Measurements from ENCODE around the gene GEMIN4. TPM values are rescaled to one million over a fixed set of nuclear protein-coding genes. Genes with fewer than 3 reads are reported as not detected.

Gene GEMIN4
- total and polyA plus RNA-seq, 2 of the 8 experiments (the other 6 are each of a cell fraction or from before 2014, with no cell fraction given): 32.1 to 51.9 TPM

GRCh38 chr17:801660-802059 is 49.6 kb upstream of the GEMIN4 start:
- no peak overlapping the region for H3K4me2 ChIP-seq (ENCODE audit: insufficient read depth in 1 of 2, low read depth in 2 of 2, low read length in 2 of 2)
- no peaks in the 10 kb centered on the region for H3K27me3 ChIP-seq (replicated peaks in 1 of 4; ENCODE audit: control insufficient read depth in 3 of 4, extremely low read depth in 1 of 4, insufficient read depth in 3 of 4, low read length in 3 of 4)
- FAIRE-seq (no peak), DNase-seq (ENCODE audit: low read depth in 1 of 2, low spot score in 2 of 2) (no peak)
- no peaks in the 10 kb centered on the region; the same call in 1 of the 2 replicates for H3K79me1 ChIP-seq (ENCODE audit: low read depth, low read length)
- H3K18ac ChIP-seq (ENCODE audit: extremely low read depth, low read length): no peak overlapping the region
- WGBS, 2 experiments (ENCODE audit: extremely low coverage in 1 of 2, insufficient coverage in 1 of 2, insufficient read length in 1 of 2, insufficient replicate concordance in 2 of 2, low coverage in 1 of 2, low lambda C conversion rate in 2 of 2, missing lambda C conversion rate in 1 of 2): 96% methylated on average over 6 of the region's 6 CpGs; no CpG with 5 or more reads in 1 of the 2 experiments
- no peak overlapping the region for H4K5ac ChIP-seq (ENCODE audit: insufficient read length, low read depth, low read length)
- H3K4ac ChIP-seq (replicated peaks; ENCODE audit: insufficient read length, low read depth, low read length): no peak overlapping the region
- H4K91ac ChIP-seq (replicated peaks; ENCODE audit: insufficient read length, low read length): no peak overlapping the region
- H3K27ac ChIP-seq (ENCODE audit: low read depth, low read length): no peak overlapping the region
- H3K9ac ChIP-seq (replicated peaks in 1 of 4; ENCODE audit: extremely low read depth in 1 of 4, low read depth in 3 of 4, low read length in 3 of 4): no peak overlapping the region
- H3K56ac ChIP-seq (replicated peaks; ENCODE audit: insufficient read length, low read depth, low read length): no peak overlapping the region
- POLR2A ChIA-PET (ENCODE audit: partially characterized antibody): interaction anchor here (0.6 to 2.4 kb wide), 2 partner anchors 13 to 184 kb away, joined by 3 to 8 read pairs; no protein-coding TSS in a partner anchor
- no peak overlapping the region for H3K23ac ChIP-seq (ENCODE audit: insufficient read length)
- no peak overlapping the region for H2AFZ ChIP-seq (ENCODE audit: low read length)
- no peak overlapping the region for H2BK5ac ChIP-seq (ENCODE audit: low read depth, low read length)
- H3K4me3 ChIP-seq (ENCODE audit: extremely low read depth in 1 of 4, insufficient read depth in 2 of 4, low read depth in 3 of 4, low read length in 4 of 4): no peak overlapping the region
- H2BK12ac ChIP-seq (ENCODE audit: low read depth, low read length): no peak overlapping the region
- peaks cover 0 to 6% (median 0%) of the 10 kb centered on the region in 4 experiments; a peak in 2 of 8 replicates for H3K36me3 ChIP-seq (ENCODE audit: control insufficient read depth in 2 of 4, insufficient read depth in 4 of 4, low read length in 3 of 4)
- no peaks in the 10 kb centered on the region for H3K9me3 ChIP-seq (ENCODE audit: insufficient read depth in 2 of 2, low read depth in 1 of 2, low read length in 1 of 2)
- no peaks in the 10 kb centered on the region for H3K23me2 ChIP-seq (ENCODE audit: low read depth, low read length)
- H2AK5ac ChIP-seq (ENCODE audit: low read depth, low read length): no peak overlapping the region
- H4K8ac ChIP-seq (ENCODE audit: extremely low read depth, insufficient read depth, low read length): no peak overlapping the region
- peaks cover 0 to 5% (median 4%) of the 10 kb centered on the region in 4 experiments; a peak in 3 of 7 replicates for H3K4me1 ChIP-seq (replicated peaks in 1 of 4; ENCODE audit: control insufficient read depth in 3 of 4, insufficient read depth in 4 of 4, low read length in 3 of 4)
- no peak overlapping the region for H3K14ac ChIP-seq (ENCODE audit: insufficient read length)
- CTCF ChIA-PET (ENCODE audit: partially characterized antibody): interaction anchor here (2.2 to 17.5 kb wide), 2 partner anchors 177 to 198 kb away, joined by 6 to 258 read pairs; partner anchors contain the start of gene NXN
- peaks cover 3% of the 10 kb centered on the region in 2 experiments for H4K20me1 ChIP-seq (replicated peaks in 1 of 2; ENCODE audit: control insufficient read depth in 1 of 2, insufficient read depth in 2 of 2, low read length in 2 of 2)
- no peak overlapping the region for H2BK15ac ChIP-seq (ENCODE audit: low read length)
- no peaks in the 10 kb centered on the region for H3K79me2 ChIP-seq (ENCODE audit: control insufficient read depth in 1 of 2, insufficient read depth in 2 of 2, low read length in 2 of 2)
- H2BK20ac ChIP-seq (ENCODE audit: low read length): no peak overlapping the region
- no peak overlapping the region for H2BK120ac ChIP-seq (replicated peaks; ENCODE audit: low read depth, low read length)
- TF ChIP-seq RAD21 (IDR thresholded peaks at IDR 0.05 in 1 of 2, conservative IDR thresholded peaks at IDR 0.05 in 1 of 2; ENCODE audit: low read depth in 2 of 2, low read length in 2 of 2) (no peak), MAFK (IDR thresholded peaks at IDR 0.05; ENCODE audit: low read depth, low read length) (no peak), RBBP5 (IDR thresholded peaks at IDR 0.05; ENCODE audit: borderline replicate concordance, low read depth, low read length) (no peak), USF2 (IDR thresholded peaks at IDR 0.05; ENCODE audit: low read length) (no peak), BCL11A (IDR thresholded peaks at IDR 0.05; ENCODE audit: low read depth in 2 of 2, low read length in 2 of 2) (no peak), GTF2F1 (IDR thresholded peaks at IDR 0.05; ENCODE audit: borderline replicate concordance, low read depth, low read length) (no peak), JUND (IDR thresholded peaks at IDR 0.05; ENCODE audit: low read length) (no peak), CREB1 (IDR thresholded peaks at IDR 0.05) (no peak), POLR2AphosphoS5 (IDR thresholded peaks at IDR 0.05; ENCODE audit: low read depth, low read length) (no peak), NANOG (IDR thresholded peaks at IDR 0.05; ENCODE audit: insufficient read depth, low read depth, low read length, poor library complexity, severe bottlenecking) (no peak), HDAC2 (IDR thresholded peaks at IDR 0.05; ENCODE audit: borderline replicate concordance in 1 of 2, low read depth in 2 of 2, low read length in 2 of 2) (no peak), EP300 (IDR thresholded peaks at IDR 0.05; ENCODE audit: borderline replicate concordance in 1 of 2, low read depth in 2 of 2, low read length in 2 of 2) (no peak)
